Gastroesophageal sphincter (tissue), 4 donors: ENCODE measurements around the gene ZBTB7C. TPM values are rescaled to one million over a fixed set of nuclear protein-coding genes. Genes with fewer than 3 reads are reported as not detected.

ENCODE experiments used
- ATAC-seq: fragments of 150-250 bp; one replicate; pipeline ENCODE4 v1.9.1; 2016; ENCODE audit warnings: mild to moderate bottlenecking, moderate library complexity
- H3K27ac ChIP-seq, 4 donors: fragments of 200-600 bp; sonication (generic) in 3 of 4; 1 replicate in 3 of 4; 2 replicates in 1 of 4; pipeline ENCODE4 v1.5.1; 2016 to 2019
- H3K27me3 ChIP-seq: fragments of 200-600 bp; sonication (generic); one replicate; pipeline ENCODE4 v1.5.1; 2019
- H3K36me3 ChIP-seq, 2 donors: fragments of 200-600 bp; sonication (generic); one replicate each; pipeline ENCODE4 v1.5.1; 2019; ENCODE audit warnings: control low read depth in 1 of 2
- H3K4me1 ChIP-seq, 3 donors: fragments of 200-600 bp; sonication (generic); 1 replicate in 2 of 3; 2 replicates in 1 of 3; pipeline ENCODE4 v1.5.1; 2016 to 2019; ENCODE audit warnings: control low read depth in 2 of 3
- H3K4me3 ChIP-seq, 2 donors: fragments of 200-600 bp; sonication (generic); one replicate each; pipeline ENCODE4 v1.5.1; 2019; ENCODE audit warnings: mild to moderate bottlenecking in 1 of 2, moderate library complexity in 1 of 2
- H3K9me3 ChIP-seq, 3 donors: fragments of 200-600 bp; sonication (generic); one replicate each; pipeline ENCODE4 v1.5.1; 2017 to 2019; ENCODE audit warnings: control low read depth in 2 of 3
- EP300 ChIP-seq: sonication (generic); formaldehyde crosslinking; IDR thresholded peaks from one replicate; pipeline ENCODE4 v1.6.1; 2017; ENCODE audit warnings: antibody characterized with exemption, mild to moderate bottlenecking
- POLR2A ChIP-seq, 2 donors: fragments of 450-650 bp; IDR thresholded peaks; one replicate each; pipeline ENCODE4 v1.6.1; 2017; ENCODE audit warnings: antibody characterized with exemption in 2 of 2, mild to moderate bottlenecking in 2 of 2, moderate library complexity in 1 of 2
- POLR2AphosphoS5 ChIP-seq: sonication (generic); formaldehyde crosslinking; IDR thresholded peaks from one replicate; pipeline ENCODE4 v1.6.1; 2017; ENCODE audit warnings: antibody characterized with exemption
- WGBS, 2 donors: methylation state at CpG; one replicate each; pipeline ENCODE4 v1.1.5; 2018; ENCODE audit warnings: low coverage in 1 of 2; 5-methylcytosine and 5-hydroxymethylcytosine counted together
- total RNA-seq, 4 donors: library from RNA; depleted of rRNA; stranded (reverse); fragments of >200 nt; gene quantifications; one replicate each; pipeline ENCODE4 v1.1.0, GENCODE V29; 2016
- TF ChIP-seq, protein P1 (sequence below), 4 experiments: fragments of 200-600 bp in 2 of 4; fragments of 450-650 bp in 2 of 4; sonication (generic) in 1 of 4; IDR thresholded peaks; one replicate each; pipeline ENCODE4 v1.5.1; 2017 to 2019; ENCODE audit warnings: antibody characterized with exemption in 4 of 4, mild to moderate bottlenecking in 2 of 4, moderate library complexity in 2 of 4

Gene ZBTB7C
- total RNA-seq, 4 donors from 2014 or later, result 7.8 to 15.4 (median 11.8) TPM

DNA sequence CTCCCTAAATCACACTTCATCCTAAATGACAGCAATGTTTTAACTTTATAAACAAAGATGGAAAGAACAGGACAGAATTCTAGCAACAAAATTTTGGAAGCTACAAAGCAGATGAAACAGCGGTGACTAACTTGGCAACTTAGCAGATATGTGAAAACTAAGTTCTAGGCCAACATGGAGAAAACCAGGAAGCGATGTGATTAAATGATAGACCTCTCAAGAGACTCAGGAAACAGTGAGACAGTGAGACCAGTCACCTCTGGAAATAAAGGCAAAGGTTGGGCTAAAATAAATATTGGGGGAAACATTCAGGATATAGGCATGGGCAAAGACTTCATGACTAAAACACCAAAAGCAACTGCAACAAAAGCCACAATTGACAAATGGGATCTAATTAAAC lies 24.4 kb upstream of the ZBTB7C start:
- Histone ChIP-seq H3K4me1 (no peaks in the 10 kb centered on the region), H3K27ac (no peak overlapping the region), H3K27me3 (peaks cover 7% of the 10 kb centered on the region), H3K4me3 (no peak overlapping the region), H3K36me3 (no peaks in the 10 kb centered on the region), H3K9me3 (no peaks in the 10 kb centered on the region)
- TF ChIP-seq, protein P1, sequence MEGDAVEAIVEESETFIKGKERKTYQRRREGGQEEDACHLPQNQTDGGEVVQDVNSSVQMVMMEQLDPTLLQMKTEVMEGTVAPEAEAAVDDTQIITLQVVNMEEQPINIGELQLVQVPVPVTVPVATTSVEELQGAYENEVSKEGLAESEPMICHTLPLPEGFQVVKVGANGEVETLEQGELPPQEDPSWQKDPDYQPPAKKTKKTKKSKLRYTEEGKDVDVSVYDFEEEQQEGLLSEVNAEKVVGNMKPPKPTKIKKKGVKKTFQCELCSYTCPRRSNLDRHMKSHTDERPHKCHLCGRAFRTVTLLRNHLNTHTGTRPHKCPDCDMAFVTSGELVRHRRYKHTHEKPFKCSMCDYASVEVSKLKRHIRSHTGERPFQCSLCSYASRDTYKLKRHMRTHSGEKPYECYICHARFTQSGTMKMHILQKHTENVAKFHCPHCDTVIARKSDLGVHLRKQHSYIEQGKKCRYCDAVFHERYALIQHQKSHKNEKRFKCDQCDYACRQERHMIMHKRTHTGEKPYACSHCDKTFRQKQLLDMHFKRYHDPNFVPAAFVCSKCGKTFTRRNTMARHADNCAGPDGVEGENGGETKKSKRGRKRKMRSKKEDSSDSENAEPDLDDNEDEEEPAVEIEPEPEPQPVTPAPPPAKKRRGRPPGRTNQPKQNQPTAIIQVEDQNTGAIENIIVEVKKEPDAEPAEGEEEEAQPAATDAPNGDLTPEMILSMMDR (IDR thresholded peaks at IDR 0.05), result no peak
- TF ChIP-seq EP300 (no peak), POLR2A (IDR thresholded peaks at IDR 0.05) (no peak)
- 61 to 73% methylated on average over 2 of the region's 2 CpGs for WGBS, 2 donors
- no peak for ATAC-seq

DNA sequence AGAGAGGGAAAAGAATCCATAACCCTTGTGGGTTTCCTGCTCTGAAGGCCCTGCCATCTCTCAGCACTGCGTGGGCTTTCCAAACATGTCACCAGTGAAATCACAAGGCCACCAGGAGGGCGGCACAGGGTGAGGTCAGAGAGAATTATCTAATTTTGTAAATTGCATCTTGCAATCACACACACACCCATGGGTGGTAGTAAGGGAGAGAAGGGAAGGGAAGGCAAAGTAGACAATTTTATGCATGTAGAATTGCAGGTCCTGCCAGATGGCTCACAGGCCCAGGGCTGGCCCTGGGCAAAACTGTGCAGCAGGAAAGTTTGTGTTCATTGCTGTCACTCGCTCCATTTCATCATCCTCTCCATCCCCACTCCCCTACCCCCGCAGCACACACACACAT lies 21.0 kb upstream of the ZBTB7C start:
- Histone ChIP-seq H3K4me1 (no peaks in the 10 kb centered on the region), H3K4me3 (no peak overlapping the region), H3K27me3 (peaks cover 19% of the 10 kb centered on the region), H3K9me3 (no peaks in the 10 kb centered on the region), H3K36me3 (no peaks in the 10 kb centered on the region), H3K27ac (no peak overlapping the region)
- WGBS, 2 donors, result 81 to 100% methylated on average over 2 to 3 of the region's 4 CpGs
- no peak for ATAC-seq
- TF ChIP-seq EP300, result no peak

DNA sequence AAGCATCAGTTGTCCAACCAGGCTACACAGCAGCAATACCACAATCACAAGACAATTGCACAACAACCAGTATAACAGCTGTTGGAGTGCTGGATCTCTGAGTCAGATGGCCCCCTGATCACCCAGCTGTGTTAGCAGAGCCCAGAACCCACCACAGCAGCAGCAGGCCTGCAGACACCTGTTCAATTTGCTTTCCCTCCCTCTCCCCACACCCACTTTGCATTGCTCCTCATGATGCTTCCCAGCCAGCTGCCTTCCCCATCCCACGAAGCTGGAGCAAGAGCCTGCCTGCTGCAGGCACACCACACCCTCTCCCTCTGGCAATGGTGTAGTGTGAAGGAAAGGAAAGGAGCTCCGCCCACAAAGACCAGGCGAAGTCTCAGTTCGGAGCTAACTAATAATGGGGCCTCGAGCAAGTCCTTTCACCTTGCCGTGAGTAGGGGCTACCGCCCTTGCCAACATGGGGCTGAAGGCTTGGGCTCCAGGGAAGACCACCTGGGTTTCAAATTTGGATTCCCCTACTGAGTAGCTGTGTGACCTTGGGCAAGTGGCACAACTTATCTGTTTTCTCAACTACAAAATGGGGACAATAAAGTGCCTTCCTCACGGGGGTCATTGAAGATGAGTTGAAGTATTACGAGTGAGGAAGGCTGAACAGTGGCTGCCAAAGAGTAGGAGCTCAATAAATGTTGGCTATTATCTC lies 19.4 kb upstream of the ZBTB7C start:
- Histone ChIP-seq H3K36me3 (no peaks in the 10 kb centered on the region), H3K4me3 (no peak overlapping the region), H3K27ac (no peak overlapping the region), H3K9me3 (no peaks in the 10 kb centered on the region), H3K4me1 (no peaks in the 10 kb centered on the region), H3K27me3 (peaks cover 23% of the 10 kb centered on the region)
- peak; percentile 78 for ATAC-seq
- TF ChIP-seq, protein P1 (IDR thresholded peaks at IDR 0.05), result no peak
- no peak for TF ChIP-seq POLR2A (IDR thresholded peaks at IDR 0.05)
- no peak for TF ChIP-seq POLR2AphosphoS5
- TF ChIP-seq EP300, result no peak
- 75 to 77% methylated on average over 3 of the region's 9 CpGs for WGBS, 2 donors

DNA sequence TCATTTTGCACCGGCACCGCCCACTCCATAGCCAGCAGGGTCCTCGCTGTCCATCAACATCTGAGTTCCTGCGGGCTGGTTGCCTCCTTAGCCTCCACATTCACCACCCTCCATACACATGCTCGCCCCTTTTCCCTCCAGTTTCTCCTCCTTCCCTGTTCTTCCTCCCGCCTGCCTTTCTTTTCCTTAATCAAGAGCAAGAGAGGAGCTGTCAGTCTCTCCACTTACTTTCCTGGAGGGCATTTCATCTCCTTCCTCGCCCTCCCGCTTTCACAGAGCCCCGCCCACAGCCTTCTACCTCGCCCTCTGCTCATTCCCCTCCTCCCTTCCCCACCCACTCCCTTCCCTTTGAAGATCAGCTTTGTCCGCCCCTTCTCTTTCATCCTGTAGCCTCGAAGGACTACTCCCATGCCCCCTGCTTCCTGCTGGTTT lies 13.8 kb upstream of the ZBTB7C start:
- H3K9me3 ChIP-seq, result no peaks in the 10 kb centered on the region
- TF ChIP-seq POLR2AphosphoS5 (no peak), EP300 (no peak), POLR2A (IDR thresholded peaks at IDR 0.05) (no peak)
- TF ChIP-seq, protein P1 (IDR thresholded peaks at IDR 0.05), result no peak
- peaks cover 43% of the 10 kb centered on the region for H3K27me3 ChIP-seq
- 11 to 26% methylated on average over 8 to 12 of the region's 12 CpGs for WGBS, 2 donors
- no peak overlapping the region for H3K4me3 ChIP-seq
- H3K27ac ChIP-seq, result no peak overlapping the region
- H3K4me1 ChIP-seq, result no peaks in the 10 kb centered on the region
- H3K36me3 ChIP-seq, result no peaks in the 10 kb centered on the region
- no peak for ATAC-seq

DNA sequence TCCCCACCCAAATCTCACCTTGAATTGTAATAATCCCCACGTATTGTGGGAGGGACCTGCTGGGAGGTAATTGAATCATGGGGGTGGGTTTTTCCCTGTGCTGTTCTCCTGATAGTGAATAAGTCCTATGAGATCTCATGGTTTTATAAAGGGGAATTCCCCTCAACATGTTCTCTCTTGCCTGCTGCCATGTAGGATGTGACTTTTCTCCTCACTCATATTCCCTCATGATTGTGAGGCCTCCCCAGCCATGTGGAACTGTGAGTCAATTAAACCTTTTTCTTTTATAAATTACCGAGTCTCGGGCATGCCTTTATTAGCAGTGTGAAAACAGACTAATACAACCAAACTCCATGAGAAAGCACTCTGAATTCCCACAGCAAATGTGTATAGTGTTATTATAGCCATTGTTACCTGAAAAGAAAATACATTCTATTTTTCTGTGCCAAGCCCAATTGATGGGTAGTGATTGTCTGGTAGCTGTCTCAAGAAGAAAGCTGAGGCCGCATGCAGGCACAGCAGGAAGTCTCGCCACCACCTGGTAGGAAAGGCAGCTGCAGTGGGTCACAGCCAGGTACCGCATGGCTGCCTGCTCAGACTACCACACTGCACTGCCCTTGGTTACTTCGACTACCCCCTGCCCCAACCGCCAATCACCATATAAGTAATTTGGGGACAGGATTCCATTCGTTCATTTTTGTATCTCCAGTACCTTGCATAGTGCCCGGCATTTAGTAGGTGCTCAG lies 10.3 kb upstream of the ZBTB7C start:
- TF ChIP-seq, protein P1 (IDR thresholded peaks at IDR 0.05), result no peak
- TF ChIP-seq EP300 (no peak), POLR2A (IDR thresholded peaks at IDR 0.05) (no peak), POLR2AphosphoS5 (no peak)

More for the DNA sequence above, 10.3 kb upstream of the ZBTB7C start:
- no peaks in the 10 kb centered on the region for H3K4me1 ChIP-seq
- H3K4me3 ChIP-seq, result no peak overlapping the region
- H3K36me3 ChIP-seq, result no peaks in the 10 kb centered on the region
- no peaks in the 10 kb centered on the region for H3K9me3 ChIP-seq
- no peak overlapping the region for H3K27ac ChIP-seq
- no peak for ATAC-seq
- H3K27me3 ChIP-seq, result peaks cover 37% of the 10 kb centered on the region
- 93 to 96% methylated on average over 9 to 10 of the region's 10 CpGs for WGBS, 2 donors
